A673 (cell line): ENCODE measurements around the gene DNAH3. TPM values are rescaled to one million over a fixed set of nuclear protein-coding genes. Genes with fewer than 3 reads are reported as not detected.
A peak's percentile ranks its signal among the peaks of the same experiment; 100 is the strongest.

Experiments used
- BruUV-seq: library from RNA; stranded (reverse); fragments of 400-500 nt; replicated peaks from 2 replicates; lab custom pipeline; 2021; lab: Mats Ljungman, UMichigan
- CTCF ChIA-PET: fragments of 300-600 bp; sonication (Branson Sonifier 250); formaldehyde crosslinking; loops from one replicate; lab custom pipeline; 2022; ENCODE audit warnings: antibody characterized with exemption; lab: Charles Lee
- POLR2A ChIA-PET: fragments of 300-600 bp; sonication (Branson Sonifier 250); formaldehyde crosslinking; loops from one replicate; lab custom pipeline; 2022; ENCODE audit warnings: antibody characterized with exemption; ENCODE audit not compliant: low non-redundant PET; lab: Charles Lee
- DNase-seq: peaks from one replicate; pipeline ENCODE4 v3.0.0-alpha.2; 2015; ENCODE audit warnings: low spot score
- H3K27ac ChIP-seq: fragments of 200-600 bp; sonication (generic); 2 replicates; pipeline ENCODE4 v1.5.1; 2016; ENCODE audit warnings: mixed run types, low read depth, mild to moderate bottlenecking, mixed read lengths, antibody characterized with exemption, low read length; ENCODE audit not compliant: poor library complexity, severe bottlenecking
- H3K27me3 ChIP-seq: fragments of 200-600 bp; sonication (generic); replicated peaks from 2 replicates; pipeline ENCODE4 v1.6.1; 2017; ENCODE audit warnings: mixed run types, low read depth, mild to moderate bottlenecking, mixed read lengths, antibody characterized with exemption, low read length; ENCODE audit not compliant: insufficient read depth, poor library complexity
- H3K36me3 ChIP-seq: fragments of 200-600 bp; sonication (generic); 2 replicates; pipeline ENCODE4 v1.6.1; 2016; ENCODE audit warnings: mixed run types, mild to moderate bottlenecking, mixed read lengths, antibody characterized with exemption, low read length; ENCODE audit not compliant: insufficient read depth, poor library complexity, severe bottlenecking
- H3K4me1 ChIP-seq: fragments of 200-600 bp; sonication (generic); 2 replicates; pipeline ENCODE4 v1.6.1; 2017; ENCODE audit warnings: mixed run types, mild to moderate bottlenecking, mixed read lengths, antibody characterized with exemption, low read length; ENCODE audit not compliant: insufficient read depth, poor library complexity, severe bottlenecking
- H3K4me3 ChIP-seq: fragments of 200-600 bp; sonication (generic); 2 replicates; pipeline ENCODE4 v1.5.1; 2016; ENCODE audit warnings: low read depth, mixed run types, mild to moderate bottlenecking, mixed read lengths, low read length; ENCODE audit not compliant: poor library complexity, severe bottlenecking
- H3K9me3 ChIP-seq: fragments of 200-600 bp; sonication (generic); 2 replicates; pipeline ENCODE4 v1.6.1; 2016; ENCODE audit warnings: mixed run types, low read depth, mild to moderate bottlenecking, mixed read lengths, antibody characterized with exemption, low read length; ENCODE audit not compliant: poor library complexity, severe bottlenecking
- EZH2 ChIP-seq: fragments of 200-600 bp; sonication (generic); IDR thresholded peaks from 2 replicates; pipeline ENCODE4 v1.6.1; 2017; ENCODE audit warnings: borderline replicate concordance, low read depth, mild to moderate bottlenecking, mixed read lengths, antibody characterized with exemption, low read length; ENCODE audit not compliant: poor library complexity, severe bottlenecking
- intact Hi-C: fragments of 100-400 bp; cut with micrococcal nuclease; formaldehyde crosslinking; loops from one replicate; pipeline ENCODE4 v1.10.0; 2022; ENCODE audit not compliant: unreplicated experiment
- total RNA-seq: library from RNA; stranded (reverse); gene quantifications from 2 replicates; pipeline ENCODE4 v1.2.3, GENCODE V29; 2021
- TF ChIP-seq, protein P1 (sequence below): fragments of 300-800, 200-600 bp; sonication (generic); conservative IDR thresholded peaks from 2 replicates; pipeline ENCODE4 v1.5.1; 2017; ENCODE audit warnings: low read depth, mild to moderate bottlenecking, antibody characterized with exemption, low read length, moderate library complexity, mixed read lengths

DNAH3 gene
- total RNA-seq, 1 experiment from 2014 or later: not detected

DNA sequence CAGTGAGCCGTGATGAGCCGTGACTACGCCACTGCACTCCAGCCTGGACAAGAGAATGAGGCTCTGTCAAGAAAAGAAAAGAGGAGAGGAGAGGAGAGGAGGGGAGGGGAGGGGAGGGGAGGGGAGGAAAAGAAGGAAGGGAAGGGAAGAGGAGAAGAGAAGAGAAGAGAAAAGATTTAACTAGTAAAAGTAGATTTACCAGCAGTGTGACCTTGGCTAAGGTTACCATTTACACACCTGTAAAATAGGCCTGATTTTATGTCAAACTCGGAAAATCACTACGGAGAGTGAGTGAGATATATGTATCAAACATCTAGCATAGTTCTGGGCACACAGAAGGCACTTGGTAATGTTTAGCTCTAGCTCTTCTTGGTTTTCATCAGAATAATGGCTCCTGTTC lies 140.8 kb downstream of the DNAH3 start:
- TF ChIP-seq, protein P1, sequence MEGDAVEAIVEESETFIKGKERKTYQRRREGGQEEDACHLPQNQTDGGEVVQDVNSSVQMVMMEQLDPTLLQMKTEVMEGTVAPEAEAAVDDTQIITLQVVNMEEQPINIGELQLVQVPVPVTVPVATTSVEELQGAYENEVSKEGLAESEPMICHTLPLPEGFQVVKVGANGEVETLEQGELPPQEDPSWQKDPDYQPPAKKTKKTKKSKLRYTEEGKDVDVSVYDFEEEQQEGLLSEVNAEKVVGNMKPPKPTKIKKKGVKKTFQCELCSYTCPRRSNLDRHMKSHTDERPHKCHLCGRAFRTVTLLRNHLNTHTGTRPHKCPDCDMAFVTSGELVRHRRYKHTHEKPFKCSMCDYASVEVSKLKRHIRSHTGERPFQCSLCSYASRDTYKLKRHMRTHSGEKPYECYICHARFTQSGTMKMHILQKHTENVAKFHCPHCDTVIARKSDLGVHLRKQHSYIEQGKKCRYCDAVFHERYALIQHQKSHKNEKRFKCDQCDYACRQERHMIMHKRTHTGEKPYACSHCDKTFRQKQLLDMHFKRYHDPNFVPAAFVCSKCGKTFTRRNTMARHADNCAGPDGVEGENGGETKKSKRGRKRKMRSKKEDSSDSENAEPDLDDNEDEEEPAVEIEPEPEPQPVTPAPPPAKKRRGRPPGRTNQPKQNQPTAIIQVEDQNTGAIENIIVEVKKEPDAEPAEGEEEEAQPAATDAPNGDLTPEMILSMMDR: no peak
- TF ChIP-seq EZH2: no peak
- no peak overlapping the region for H3K27ac ChIP-seq
- intact Hi-C loops: no loop called here
- H3K4me1 ChIP-seq: no peaks in the 10 kb centered on the region
- ChIA-PET CTCF (no interaction called here), POLR2A (no interaction called here)
- no peaks in the 10 kb centered on the region for H3K9me3 ChIP-seq
- H3K4me3 ChIP-seq: no peak overlapping the region
- no peak for DNase-seq
- peaks cover 3% of the 10 kb centered on the region for H3K27me3 ChIP-seq
- no peaks in the 10 kb centered on the region for H3K36me3 ChIP-seq
- no TSS peak for BruUV-seq

DNA sequence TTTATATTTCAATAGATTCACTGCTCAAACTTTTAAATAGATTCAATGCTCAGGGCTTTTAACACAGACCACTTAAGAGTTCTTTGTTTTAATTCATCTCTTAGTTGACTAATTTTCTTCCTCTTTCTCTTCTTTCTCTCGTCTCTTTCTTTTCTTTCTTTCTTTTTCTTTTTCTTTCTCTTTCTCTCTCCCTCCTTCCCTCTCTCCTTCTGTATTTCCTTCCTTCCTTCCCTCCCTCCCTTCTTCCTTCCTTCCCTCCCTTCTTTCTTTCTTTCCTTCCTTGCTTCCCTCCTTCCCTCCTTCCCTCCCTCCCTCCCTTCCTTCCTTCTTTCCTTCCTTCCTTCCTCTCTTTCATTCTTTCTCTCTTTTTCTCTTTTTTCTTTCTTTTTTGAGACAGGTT lies 145.6 kb downstream of the DNAH3 start:
- Histone ChIP-seq H3K4me1 (no peaks in the 10 kb centered on the region), H3K27me3 (peaks cover 3% of the 10 kb centered on the region), H3K36me3 (no peaks in the 10 kb centered on the region), H3K27ac (no peak overlapping the region), H3K4me3 (no peak overlapping the region), H3K9me3 (no peaks in the 10 kb centered on the region)
- ChIA-PET POLR2A (no interaction called here), CTCF (interaction anchor here (0.7 kb wide), 1 partner anchor 329 kb away, joined by 5 read pairs; no protein-coding TSS in a partner anchor)
- DNase-seq: no peak
- no TSS peak for BruUV-seq
- intact Hi-C loops: no loop called here
- TF ChIP-seq, protein P1: no peak
- TF ChIP-seq EZH2: no peak

DNA sequence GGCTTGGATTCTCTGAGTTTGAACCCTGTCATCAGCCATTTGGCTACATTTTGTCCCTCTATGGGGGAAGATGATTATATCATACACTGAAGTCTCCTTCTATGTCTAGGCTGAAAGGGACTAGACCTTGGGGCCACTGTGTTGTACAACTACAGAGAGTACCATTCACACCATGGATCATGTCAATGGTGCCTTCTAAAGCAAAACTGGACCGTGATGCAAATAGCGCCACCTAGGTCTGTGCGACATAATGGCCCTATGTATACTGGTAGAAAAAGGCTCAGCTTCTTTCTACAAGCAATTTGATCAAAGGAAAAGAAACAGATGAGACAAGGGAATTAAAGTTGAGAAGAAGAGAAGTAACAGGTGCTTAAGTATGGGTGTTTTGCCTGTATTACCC lies 149.4 kb downstream of the DNAH3 start:
- ChIA-PET POLR2A (no interaction called here), CTCF (interaction anchor here (0.7 kb wide), 1 partner anchor 81 kb away, joined by 4 read pairs; no protein-coding TSS in a partner anchor)
- H3K4me3 ChIP-seq: no peak overlapping the region
- peak; percentile 39 for DNase-seq
- no peak overlapping the region for H3K27ac ChIP-seq
- no peaks in the 10 kb centered on the region for H3K9me3 ChIP-seq
- BruUV-seq: no TSS peak
- intact Hi-C loops: loop anchor here (5.0 kb wide), 1 partner anchor 149 kb away; no protein-coding TSS in a partner anchor
- H3K27me3 ChIP-seq: no peaks in the 10 kb centered on the region
- no peaks in the 10 kb centered on the region for H3K4me1 ChIP-seq
- no peaks in the 10 kb centered on the region for H3K36me3 ChIP-seq
- TF ChIP-seq, protein P1: peak; percentile 79
- no peak for TF ChIP-seq EZH2
